Astrocyte (in vitro differentiated cells and primary cell): ENCODE results near the gene ENTPD5. TPM values are rescaled to one million over a fixed set of nuclear protein-coding genes. Genes with fewer than 3 reads are reported as not detected.

Experiments used
- DNase-seq: peaks from one replicate; pipeline ENCODE4 v3.0.0-alpha.2; 2010; ENCODE audit warnings: low read depth
- FAIRE-seq: peaks from 2 replicates; lab custom pipeline; 2011; peaks lifted over from hg19 to GRCh38; lab: Jason Lieb, UNC
- H2AFZ ChIP-seq: 2 replicates; pipeline ENCODE4 v1.6.0; 2012; ENCODE audit warnings: low read depth, low read length, inconsistent platforms
- H3K27ac ChIP-seq: 2 replicates; pipeline ENCODE4 v1.5.1; 2011; ENCODE audit warnings: low read depth, low read length, inconsistent platforms
- H3K27me3 ChIP-seq: 2 replicates; pipeline ENCODE4 v1.6.0; 2011; ENCODE audit warnings: low read length, inconsistent platforms; ENCODE audit not compliant: insufficient read depth
- H3K36me3 ChIP-seq: 2 replicates; pipeline ENCODE4 v1.5.1; 2011; ENCODE audit warnings: low read length, inconsistent platforms; ENCODE audit not compliant: insufficient read depth
- H3K4me1 ChIP-seq: 2 replicates; pipeline ENCODE4 v1.5.1; 2011; ENCODE audit warnings: low read length, inconsistent platforms; ENCODE audit not compliant: insufficient read depth
- H3K4me2 ChIP-seq: 2 replicates; pipeline ENCODE4 v1.6.0; 2012; ENCODE audit warnings: low read length, inconsistent platforms
- H3K4me3 ChIP-seq: 2 replicates; pipeline ENCODE4 v1.5.1; 2011; ENCODE audit warnings: low read depth, mild to moderate bottlenecking, low read length, inconsistent platforms; ENCODE audit not compliant: insufficient read depth
- H3K79me2 ChIP-seq: 2 replicates; pipeline ENCODE4 v1.6.0; 2012; ENCODE audit warnings: mild to moderate bottlenecking, low read length, inconsistent platforms; ENCODE audit not compliant: insufficient read depth
- H3K9ac ChIP-seq: 2 replicates; pipeline ENCODE4 v1.6.0; 2012; ENCODE audit warnings: mild to moderate bottlenecking, low read length, inconsistent platforms
- H3K9me3 ChIP-seq: 2 replicates; pipeline ENCODE4 v1.5.1; 2012; ENCODE audit warnings: low read depth, mild to moderate bottlenecking, low read length, inconsistent platforms; ENCODE audit not compliant: insufficient read depth
- H4K20me1 ChIP-seq: 2 replicates; pipeline ENCODE4 v1.6.0; 2012; ENCODE audit warnings: low read length, inconsistent platforms; ENCODE audit not compliant: insufficient read depth
- H3K27ac Mint-ChIP-seq: one replicate; pipeline ENCODE4 v1.8.0; 2021; ENCODE audit warnings: mild to moderate bottlenecking, mixed read lengths; ENCODE audit not compliant: unreplicated experiment
- H3K27me3 Mint-ChIP-seq: one replicate; pipeline ENCODE4 v1.8.0; 2021; ENCODE audit warnings: low read depth, mixed read lengths; ENCODE audit not compliant: unreplicated experiment
- H3K36me3 Mint-ChIP-seq: one replicate; pipeline ENCODE4 v1.8.0; 2021; ENCODE audit warnings: low read depth, mixed read lengths; ENCODE audit not compliant: unreplicated experiment
- H3K4me1 Mint-ChIP-seq: one replicate; pipeline ENCODE4 v1.8.0; 2021; ENCODE audit warnings: low read depth, mixed read lengths; ENCODE audit not compliant: unreplicated experiment
- H3K4me3 Mint-ChIP-seq: one replicate; pipeline ENCODE4 v1.8.0; 2021; ENCODE audit warnings: mild to moderate bottlenecking, moderate library complexity, mixed read lengths; ENCODE audit not compliant: unreplicated experiment
- H3K9me3 Mint-ChIP-seq: one replicate; pipeline ENCODE4 v1.8.0; 2021; ENCODE audit warnings: mild to moderate bottlenecking, mixed read lengths; ENCODE audit not compliant: unreplicated experiment
- CTCF ChIP-seq: IDR thresholded peaks from 2 replicates; pipeline ENCODE4 v1.5.1; 2011; ENCODE audit warnings: low read depth, mild to moderate bottlenecking, inconsistent platforms, low read length, moderate library complexity; ENCODE audit not compliant: insufficient read depth
- EZH2 ChIP-seq: IDR thresholded peaks from 2 replicates; pipeline ENCODE4 v1.6.1; 2012; ENCODE audit warnings: mild to moderate bottlenecking, low read length, inconsistent platforms; ENCODE audit not compliant: insufficient read depth
- total RNA-seq: library from RNA; stranded (reverse); gene quantifications from 2 replicates; pipeline ENCODE4 v1.2.1, GENCODE V29; 2021

Gene ENTPD5
- total RNA-seq, 1 donor from 2014 or later = 9.5 TPM

- Mint-ChIP-seq H3K4me3 (no peak overlapping the region), H3K36me3 (peaks cover 5% of the 10 kb centered on the region), H3K4me1 (peaks cover 2% of the 10 kb centered on the region)
Observed at GRCh38 chr14:73953731-73954130, 65.4 kb downstream of the ENTPD5 start.

GRCh38 chr14:73949752-73950734, 69.0 kb downstream of the ENTPD5 start, which contains the start of the genes COQ6 and FAM161B:
Gene COQ6, plus strand, starts transcription at chr14:73950302. Its CDS starts 31 bp downstream, at chr14:73950333.
Gene FAM161B, minus strand, starts transcription at chr14:73950094. Its CDS starts 68 bp downstream, at chr14:73950026.
- no peaks in the 10 kb centered on the region for H4K20me1 ChIP-seq
- peaks cover 5% of the 10 kb centered on the region for H3K36me3 Mint-ChIP-seq
- H3K4me1 ChIP-seq = peaks cover 4% of the 10 kb centered on the region
- H3K4me3 Mint-ChIP-seq = peak within 1 kb of the TSS; percentile 96
- H3K79me2 ChIP-seq = peaks cover 5% of the 10 kb centered on the region
- peaks cover 2% of the 10 kb centered on the region for H3K4me1 Mint-ChIP-seq
- peak; percentile 26 for FAIRE-seq
- H3K27me3 ChIP-seq = no peaks in the 10 kb centered on the region
- no peaks in the 10 kb centered on the region for H3K9me3 Mint-ChIP-seq
- H3K4me2 ChIP-seq = peak within 1 kb of the TSS; percentile 87
- peak within 1 kb of the TSS; percentile 88 for H3K27ac ChIP-seq
- peak within 1 kb of the TSS; percentile 95 for H3K4me3 ChIP-seq
- peak within 1 kb of the TSS; percentile 91 for H2AFZ ChIP-seq
- H3K36me3 ChIP-seq = peaks cover 7% of the 10 kb centered on the region
- TF ChIP-seq CTCF (no peak), EZH2 (no peak)
- no peaks in the 10 kb centered on the region for H3K27me3 Mint-ChIP-seq
- H3K9me3 ChIP-seq = no peaks in the 10 kb centered on the region
- H3K9ac ChIP-seq = peak within 1 kb of the TSS; percentile 87
- DNase-seq = peak; percentile 94
- peak within 1 kb of the TSS; percentile 87 for H3K27ac Mint-ChIP-seq

More at GRCh38 chr14:73953731-73954130, 65.4 kb downstream of the ENTPD5 start:
- H3K9ac ChIP-seq = no peak overlapping the region
- peaks cover 4% of the 10 kb centered on the region for H3K4me1 ChIP-seq
- DNase-seq = no peak
- no peak for TF ChIP-seq CTCF
- TF ChIP-seq EZH2 = no peak
- no peaks in the 10 kb centered on the region for H3K27me3 ChIP-seq
- no peak overlapping the region for H3K4me2 ChIP-seq
- peaks cover 19% of the 10 kb centered on the region for H3K36me3 ChIP-seq
- peaks cover 5% of the 10 kb centered on the region for H3K79me2 ChIP-seq
- H3K9me3 ChIP-seq = no peaks in the 10 kb centered on the region
- H3K27ac ChIP-seq = no peak overlapping the region
- no peak overlapping the region for H3K27ac Mint-ChIP-seq
- no peaks in the 10 kb centered on the region for H3K27me3 Mint-ChIP-seq
- H4K20me1 ChIP-seq = no peaks in the 10 kb centered on the region
- H3K9me3 Mint-ChIP-seq = no peaks in the 10 kb centered on the region
- H2AFZ ChIP-seq = no peak overlapping the region
- no peak for FAIRE-seq
- no peak overlapping the region for H3K4me3 ChIP-seq
